Measurements from ENCODE around the gene CD4.

The CD4 gene

DNA sequence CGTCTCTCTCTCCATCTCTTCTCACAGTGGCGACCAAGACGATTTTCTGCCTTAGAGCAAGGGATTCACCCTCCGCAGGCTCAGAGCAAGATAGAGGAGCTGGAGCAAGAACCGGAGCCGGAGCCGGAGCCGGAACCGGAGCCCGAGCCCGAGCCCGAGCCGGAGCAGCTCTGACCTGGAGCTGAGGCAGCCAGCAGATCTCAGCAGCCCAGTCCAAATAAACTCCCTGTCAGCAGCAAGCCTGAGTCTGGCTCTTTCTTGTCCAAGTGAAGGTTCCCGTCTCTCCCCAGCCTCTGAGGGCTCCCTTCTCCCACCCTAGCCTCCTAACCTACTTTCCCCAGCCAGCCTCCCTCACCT, 11.1 kb upstream of the CD4 start:
- no peaks in the 10 kb centered on the region for H3K9me3 Mint-ChIP-seq
- no peaks in the 10 kb centered on the region for H3K36me3 Mint-ChIP-seq
- DNase-seq: no peak
- H3K4me1 Mint-ChIP-seq: peaks cover 67% of the 10 kb centered on the region
- peak overlapping the region; percentile 75 for H3K4me3 Mint-ChIP-seq
- CTCF ChIA-PET: interaction anchor here (0.7 to 9.6 kb wide), 10 partner anchors 9 to 157 kb away, joined by 3 to 63 read pairs (median 9); partner anchors contain the start of genes CD4, GPR162, MLF2 and PTMS
- no peak overlapping the region for H3K27ac Mint-ChIP-seq
- H3K27me3 Mint-ChIP-seq: peaks cover 57% of the 10 kb centered on the region

DNA sequence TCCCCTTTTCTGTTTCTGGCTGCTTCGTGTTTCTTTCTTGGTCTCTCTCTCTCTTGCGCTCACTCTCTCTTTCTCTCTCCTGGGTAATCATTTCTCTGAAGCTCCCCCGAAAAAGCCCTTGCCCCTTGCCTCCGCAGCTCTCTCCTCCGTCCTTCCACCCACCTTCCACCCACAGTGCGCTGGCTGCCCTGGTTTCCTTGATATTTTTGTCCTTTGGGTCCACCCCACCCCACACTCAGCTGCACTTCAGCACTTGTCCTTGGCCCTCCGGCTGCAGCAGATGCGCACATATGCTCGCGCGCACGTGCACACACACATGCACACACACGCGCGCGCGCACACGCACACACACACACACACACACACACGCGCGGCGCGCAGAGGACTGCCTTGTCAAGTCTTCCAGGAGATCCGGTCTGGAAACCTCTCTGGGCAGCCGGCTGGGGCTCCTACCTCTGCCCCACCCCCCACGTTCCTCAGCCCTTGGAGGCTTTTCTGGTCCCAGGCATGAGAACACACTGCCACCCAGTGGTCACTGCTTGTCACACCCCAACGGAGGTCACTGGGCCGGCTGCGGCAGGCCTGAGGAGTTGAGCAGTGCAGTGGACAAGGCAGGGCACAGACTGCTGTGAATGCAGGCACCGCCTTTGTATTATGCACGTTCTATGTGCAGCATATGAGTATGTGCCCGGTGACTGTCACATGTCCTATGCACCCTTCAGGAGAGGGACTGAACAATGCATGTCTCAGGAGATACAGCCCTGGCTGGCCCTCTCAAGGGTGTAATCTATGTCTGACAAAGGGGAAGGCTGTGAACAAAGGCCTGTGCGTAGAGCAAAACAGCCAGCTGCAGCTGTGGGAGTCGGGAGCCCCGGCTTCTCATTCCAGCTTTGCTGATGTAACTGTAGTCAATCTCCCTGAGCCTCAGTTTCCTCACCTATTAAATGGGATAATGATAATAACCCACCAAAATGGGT, 10.5 kb upstream of the CD4 start:
- CTCF ChIA-PET: interaction anchor here (0.6 to 9.6 kb wide), 11 partner anchors 8 to 158 kb away, joined by 3 to 63 read pairs (median 8); partner anchors contain the start of genes CD4, GPR162, MLF2 and PTMS
- H3K27me3 Mint-ChIP-seq: peaks cover 51% of the 10 kb centered on the region

DNA sequence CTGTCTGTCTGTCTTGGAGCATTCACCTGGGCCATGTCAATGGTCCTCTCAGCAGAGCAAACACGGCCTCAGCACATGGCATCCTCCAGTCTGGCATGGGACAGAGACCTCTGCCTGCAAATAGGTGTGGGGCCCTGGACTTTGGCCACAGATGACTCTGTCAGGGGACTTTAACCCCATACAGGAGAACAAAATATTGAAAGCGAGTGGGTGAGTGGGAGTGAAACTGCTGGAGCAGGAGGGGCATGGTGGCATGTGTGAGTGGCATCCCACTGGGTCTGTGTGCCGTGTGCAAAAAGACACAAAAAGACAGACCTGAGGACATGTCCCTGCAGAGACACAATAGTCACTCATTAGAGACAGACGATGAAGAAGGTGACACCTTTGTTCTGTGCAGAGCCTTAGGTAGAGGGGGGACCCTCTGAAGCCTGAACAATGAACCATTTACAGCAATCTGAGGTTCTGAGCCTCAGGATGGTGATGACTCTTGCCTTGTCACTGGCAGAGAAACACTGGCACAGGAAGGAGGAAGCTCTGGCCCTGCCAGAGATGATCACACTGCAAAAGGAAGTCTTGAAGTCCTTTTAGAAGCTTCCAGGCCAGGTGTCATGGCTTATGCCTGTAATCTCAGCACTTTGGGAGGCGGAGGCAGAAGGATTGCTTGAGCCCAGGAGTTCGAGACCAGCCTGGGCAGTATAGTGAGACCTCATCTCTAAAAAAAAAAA, 9.5 kb upstream of the CD4 start:
- CTCF ChIA-PET: interaction anchor here (0.6 to 9.6 kb wide), 12 partner anchors 11 to 209 kb away, joined by 3 to 63 read pairs (median 6); partner anchors contain the start of genes CD4, MLF2, PTMS and ZNF384
- Mint-ChIP-seq H3K9me3 (no peaks in the 10 kb centered on the region), H3K4me3 (no peak overlapping the region), H3K27me3 (peaks cover 40% of the 10 kb centered on the region), H3K4me1 (peaks cover 69% of the 10 kb centered on the region), H3K36me3 (no peaks in the 10 kb centered on the region), H3K27ac (peak overlapping the region; percentile 11)
- no peak for DNase-seq

More for the DNA sequence above, 10.5 kb upstream of the CD4 start:
- Mint-ChIP-seq H3K4me3 (peak overlapping the region; percentile 75), H3K36me3 (no peaks in the 10 kb centered on the region), H3K4me1 (peaks cover 69% of the 10 kb centered on the region), H3K27ac (peak overlapping the region; percentile 56), H3K9me3 (no peaks in the 10 kb centered on the region)
- DNase-seq: peak; percentile 94

DNA sequence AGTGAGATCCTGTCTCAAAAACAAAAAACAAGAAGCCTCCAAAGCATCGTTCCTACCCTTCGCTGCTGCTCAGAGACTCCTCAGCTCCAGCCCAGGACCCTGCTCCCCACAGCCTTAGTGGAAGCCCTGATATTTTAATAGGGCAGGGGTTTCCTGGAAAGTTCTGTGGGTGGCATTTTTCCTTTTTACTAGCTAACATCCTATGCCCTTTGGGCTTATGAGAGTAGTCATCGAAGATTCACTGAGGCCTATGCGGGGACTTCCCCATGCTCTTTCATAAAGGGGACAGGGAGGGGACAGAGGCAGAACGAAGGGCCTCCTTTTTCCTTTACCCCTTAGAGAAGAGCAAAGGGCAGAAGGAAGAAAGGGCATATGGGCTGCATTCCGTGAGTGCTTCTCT, 8.8 kb upstream of the CD4 start:
- Mint-ChIP-seq H3K36me3 (no peaks in the 10 kb centered on the region), H3K4me1 (peaks cover 69% of the 10 kb centered on the region), H3K27ac (peak overlapping the region; percentile 21), H3K27me3 (peaks cover 33% of the 10 kb centered on the region), H3K4me3 (no peak overlapping the region), H3K9me3 (no peaks in the 10 kb centered on the region)
- DNase-seq: no peak
- CTCF ChIA-PET: interaction anchor here (0.6 to 9.6 kb wide), 13 partner anchors 8 to 210 kb away, joined by 3 to 63 read pairs (median 3); partner anchors contain the start of genes LAG3, MLF2, PTMS and ZNF384

DNA sequence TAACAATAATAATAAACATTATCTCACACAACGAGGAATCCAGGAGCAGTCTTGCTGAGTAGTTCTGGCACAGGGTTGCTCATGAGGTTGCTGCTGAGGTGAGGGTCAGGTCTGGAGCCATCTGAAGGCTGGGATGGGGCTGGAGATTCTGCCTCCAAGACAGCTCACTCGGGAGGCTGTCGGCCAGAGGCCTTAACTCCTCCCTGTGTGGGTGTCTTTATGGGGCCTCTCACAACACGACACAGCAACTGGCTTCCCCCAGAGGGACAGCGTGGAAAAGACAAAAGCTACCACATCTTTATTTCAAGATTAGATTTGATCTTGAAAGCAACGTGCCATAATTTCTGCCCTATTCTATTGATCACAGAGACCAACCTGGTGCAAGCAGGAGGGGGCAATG, 7.2 kb upstream of the CD4 start:
- H3K27ac Mint-ChIP-seq: peak overlapping the region; percentile 49
- H3K27me3 Mint-ChIP-seq: peaks cover 19% of the 10 kb centered on the region
- H3K9me3 Mint-ChIP-seq: no peaks in the 10 kb centered on the region
- H3K4me1 Mint-ChIP-seq: peaks cover 76% of the 10 kb centered on the region
- no peaks in the 10 kb centered on the region for H3K36me3 Mint-ChIP-seq
- CTCF ChIA-PET: interaction anchor here (0.8 to 9.6 kb wide), 8 partner anchors 11 to 162 kb away, joined by 3 to 63 read pairs (median 4); partner anchors contain the start of gene PTMS
- no peak overlapping the region for H3K4me3 Mint-ChIP-seq
- DNase-seq: no peak

DNA sequence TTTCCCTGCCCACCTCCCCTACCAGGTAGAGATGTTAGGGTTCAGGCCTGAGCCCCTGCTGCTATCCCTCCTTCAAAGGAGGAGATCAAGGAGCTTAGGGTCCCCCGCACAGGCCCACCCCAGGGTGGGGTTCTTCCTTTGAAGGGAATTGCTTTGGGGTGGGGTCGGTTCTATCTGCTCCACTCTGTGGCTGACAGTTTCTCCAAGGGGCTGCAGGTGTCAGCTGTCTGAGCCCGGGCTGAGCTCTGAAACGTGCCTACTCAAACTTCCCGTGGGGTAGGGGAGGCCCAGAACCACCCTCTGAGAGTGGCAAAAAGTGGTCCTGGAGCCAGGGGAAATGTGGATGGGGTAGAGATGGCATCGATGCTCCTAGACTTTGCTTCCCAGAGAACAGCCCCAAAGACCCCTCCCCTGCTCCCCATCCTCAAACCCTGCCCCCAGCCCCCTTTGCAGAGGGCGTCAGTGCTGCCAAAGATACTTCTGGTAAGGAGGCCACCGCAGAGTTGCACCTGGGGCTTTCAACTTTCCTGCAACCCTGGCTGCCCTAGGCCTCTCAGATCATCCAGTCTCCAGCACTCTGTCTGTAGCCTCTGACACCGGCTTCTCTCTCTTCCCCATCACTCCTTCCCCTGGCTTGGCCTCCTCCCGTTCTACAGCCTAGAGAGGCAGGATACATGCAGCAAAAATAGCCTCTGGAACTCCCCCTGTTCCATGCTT, 6.3 kb upstream of the CD4 start:
- CTCF ChIA-PET: interaction anchor here (0.8 to 9.6 kb wide), 11 partner anchors 8 to 163 kb away, joined by 3 to 63 read pairs (median 4); partner anchors contain the start of genes MLF2 and PTMS
- no peak for DNase-seq
- Mint-ChIP-seq H3K27me3 (peaks cover 10% of the 10 kb centered on the region), H3K36me3 (no peaks in the 10 kb centered on the region), H3K9me3 (no peaks in the 10 kb centered on the region), H3K27ac (no peak overlapping the region), H3K4me1 (peaks cover 79% of the 10 kb centered on the region), H3K4me3 (no peak overlapping the region)

DNA sequence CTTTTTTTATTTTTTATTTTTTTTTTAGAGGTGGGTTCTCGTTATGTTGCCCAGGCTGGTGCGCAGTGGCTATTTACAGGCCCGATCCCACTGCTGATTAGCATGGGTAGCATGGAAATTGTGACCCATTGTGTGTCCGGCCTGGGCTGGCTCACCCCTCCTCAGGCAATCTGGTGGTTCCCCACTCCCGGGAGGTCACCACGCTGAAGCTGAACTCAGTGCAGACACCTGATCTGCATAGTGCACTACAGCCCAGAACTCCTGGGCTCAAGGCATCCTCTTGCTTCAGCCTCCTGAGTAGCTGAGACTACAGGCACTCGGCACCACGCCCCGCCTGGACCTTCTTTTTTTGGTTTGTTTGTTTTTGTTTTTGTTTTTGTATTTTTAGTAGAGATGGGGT, 5.5 kb upstream of the CD4 start:
- CTCF ChIA-PET: interaction anchor here (1.1 to 2.2 kb wide), 4 partner anchors 9 to 41 kb away, joined by 3 to 9 read pairs (median 6); no protein-coding TSS in a partner anchor
- Mint-ChIP-seq H3K36me3 (no peaks in the 10 kb centered on the region), H3K4me1 (peaks cover 78% of the 10 kb centered on the region), H3K4me3 (no peak overlapping the region), H3K9me3 (no peaks in the 10 kb centered on the region), H3K27me3 (peaks cover 2% of the 10 kb centered on the region), H3K27ac (no peak overlapping the region)
- no peak for DNase-seq

DNA sequence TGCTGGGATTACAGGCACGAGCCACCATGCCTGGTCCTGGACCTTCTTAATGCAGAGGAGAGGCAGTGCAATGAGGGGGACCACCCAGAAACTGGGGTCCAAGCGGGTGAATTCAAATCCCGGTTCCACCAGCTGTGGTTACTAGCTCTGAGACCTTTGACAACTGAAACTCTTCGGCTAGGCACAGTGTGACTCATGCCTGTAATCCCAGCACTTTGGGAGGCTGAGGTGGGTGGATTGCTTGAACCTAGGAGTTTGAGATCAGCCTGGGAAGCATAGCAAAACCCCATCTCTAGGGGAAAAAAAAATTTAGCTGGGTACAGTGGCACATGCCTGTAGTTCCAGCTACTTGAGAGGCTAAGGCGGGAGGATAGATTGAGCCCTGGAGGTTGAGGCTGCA, 5.0 kb upstream of the CD4 start:
- no peak for DNase-seq
- H3K27me3 Mint-ChIP-seq: no peaks in the 10 kb centered on the region
- peaks cover 78% of the 10 kb centered on the region for H3K4me1 Mint-ChIP-seq
- H3K9me3 Mint-ChIP-seq: no peaks in the 10 kb centered on the region
- no peaks in the 10 kb centered on the region for H3K36me3 Mint-ChIP-seq
- no peak overlapping the region for H3K4me3 Mint-ChIP-seq
- CTCF ChIA-PET: interaction anchor here (1.1 to 2.2 kb wide), 4 partner anchors 9 to 40 kb away, joined by 3 to 9 read pairs (median 6); no protein-coding TSS in a partner anchor
- H3K27ac Mint-ChIP-seq: no peak overlapping the region

DNA sequence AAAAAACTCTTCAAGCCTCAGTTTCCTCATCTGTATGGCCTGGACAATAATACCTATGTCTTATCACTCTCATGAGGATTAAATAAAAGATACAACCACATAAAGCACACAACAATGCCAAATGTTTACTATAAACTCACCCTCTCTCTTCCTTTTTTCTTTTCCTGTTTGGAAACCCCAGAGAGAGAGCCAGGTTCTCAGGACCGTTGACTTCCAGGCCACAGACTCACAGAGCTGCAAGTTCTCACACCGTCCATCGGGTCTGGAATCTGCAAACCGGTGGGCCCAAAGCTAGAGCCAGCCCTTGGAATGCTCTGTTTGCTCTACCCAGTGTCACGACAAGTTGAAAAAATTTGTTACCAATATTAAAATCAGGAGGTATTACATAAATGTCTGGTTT, 4.6 kb upstream of the CD4 start:
- Mint-ChIP-seq H3K4me1 (peaks cover 75% of the 10 kb centered on the region), H3K27me3 (no peaks in the 10 kb centered on the region), H3K4me3 (no peak overlapping the region), H3K9me3 (no peaks in the 10 kb centered on the region), H3K27ac (no peak overlapping the region), H3K36me3 (peaks cover 1% of the 10 kb centered on the region)
- no peak for DNase-seq
- CTCF ChIA-PET: interaction anchor here (2.2 kb wide), 1 partner anchor 10 kb away, joined by 7 read pairs; no protein-coding TSS in a partner anchor

DNA sequence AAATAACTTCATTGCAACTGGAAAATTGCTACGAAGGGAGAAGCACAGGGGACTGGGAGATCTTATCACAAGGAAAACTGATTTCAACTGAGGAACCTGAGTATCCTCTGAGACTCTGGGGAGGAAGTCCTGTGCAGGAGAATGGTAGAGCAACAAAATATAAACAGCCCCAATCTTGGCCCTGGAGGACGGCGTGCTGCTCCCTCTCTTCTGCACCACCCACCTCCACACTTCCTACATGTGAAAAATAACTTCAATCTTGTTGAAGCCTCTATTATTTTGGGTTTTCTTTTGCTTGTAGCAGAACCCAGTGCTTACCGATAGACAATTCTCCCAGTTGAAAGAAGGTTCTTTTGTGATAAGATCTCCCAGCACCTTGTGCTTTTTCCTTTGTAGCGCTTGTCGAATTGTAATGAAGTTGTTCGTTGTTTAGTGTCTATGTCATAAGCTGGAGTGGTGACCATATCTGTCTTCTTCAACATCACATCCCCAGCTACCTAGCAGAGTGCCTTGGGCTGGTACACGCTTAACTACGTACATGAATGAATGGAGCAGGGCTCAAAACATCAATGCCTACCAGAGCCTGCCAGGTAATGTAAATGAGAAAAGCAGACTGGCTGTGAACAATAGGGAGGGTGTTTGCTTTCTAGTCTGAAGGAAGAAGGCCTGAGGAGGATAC, 2.8 kb upstream of the CD4 start:
- Mint-ChIP-seq H3K36me3 (peaks cover 2% of the 10 kb centered on the region), H3K27ac (peak overlapping the region; percentile 83), H3K4me1 (peaks cover 69% of the 10 kb centered on the region), H3K9me3 (no peaks in the 10 kb centered on the region), H3K27me3 (no peaks in the 10 kb centered on the region), H3K4me3 (peak overlapping the region; percentile 4)
- CTCF ChIA-PET: interaction anchor here (0.7 to 2.5 kb wide), 4 partner anchors 8 to 20 kb away, joined by 3 to 12 read pairs (median 4); partner anchors contain the start of gene PTMS
- peak; percentile 41 for DNase-seq

DNA sequence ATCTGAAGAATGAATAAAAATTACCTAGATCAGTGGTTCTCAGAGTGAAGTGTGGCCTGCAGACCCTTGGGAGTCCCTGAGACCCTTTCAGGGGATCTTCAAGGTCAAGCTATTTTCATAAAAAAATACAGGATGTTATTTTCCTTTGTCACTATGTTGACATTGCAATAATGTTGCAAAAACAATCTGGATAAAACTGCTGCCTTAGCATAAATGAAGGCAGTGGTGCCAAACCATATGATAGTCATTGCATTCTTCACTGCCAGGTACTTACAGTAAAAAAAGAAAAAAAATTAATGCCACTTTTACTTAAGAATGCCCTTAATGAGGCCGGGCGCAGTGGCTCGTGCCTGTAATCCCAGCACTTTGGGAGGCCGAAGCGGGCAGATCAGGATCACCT, 2.0 kb upstream of the CD4 start:
- CTCF ChIA-PET: interaction anchor here (1.0 to 2.5 kb wide), 3 partner anchors 9 to 21 kb away, joined by 4 to 12 read pairs (median 4); partner anchors contain the start of gene PTMS
- Mint-ChIP-seq H3K4me3 (no peak overlapping the region), H3K9me3 (no peaks in the 10 kb centered on the region), H3K4me1 (peaks cover 73% of the 10 kb centered on the region), H3K36me3 (peaks cover 9% of the 10 kb centered on the region), H3K27ac (peak overlapping the region; percentile 83), H3K27me3 (no peaks in the 10 kb centered on the region)
- no peak for DNase-seq

DNA sequence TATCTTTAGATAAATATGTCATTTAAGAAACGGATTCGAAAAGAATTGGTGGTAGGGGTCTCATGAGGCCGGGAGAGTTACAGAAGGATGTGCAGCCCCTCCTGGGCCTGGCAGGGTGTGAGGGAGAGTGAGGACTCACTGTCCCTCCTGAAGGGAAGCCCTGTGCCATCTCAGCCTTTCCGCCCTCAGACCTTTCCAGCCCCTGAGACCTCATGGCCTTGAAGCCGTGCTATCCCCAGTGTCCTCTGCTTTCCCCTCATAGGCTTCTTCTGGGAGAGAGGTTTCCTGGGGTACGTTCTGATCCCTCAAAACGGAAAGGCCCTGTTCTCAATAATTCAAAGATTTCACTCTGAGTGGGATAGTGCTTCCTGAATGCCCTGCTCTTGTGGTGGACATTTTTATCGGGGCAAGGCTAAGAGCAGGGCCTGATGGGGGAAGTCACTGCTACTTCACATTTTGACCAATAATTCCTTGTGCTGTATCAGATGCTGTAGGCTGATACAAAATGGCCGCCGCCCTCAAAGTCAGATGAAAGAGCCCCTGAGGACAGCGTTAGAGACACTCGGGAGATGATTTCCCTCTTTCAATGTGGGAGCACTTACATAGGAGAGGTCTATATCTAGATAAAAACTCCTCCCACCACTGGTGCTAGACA, 1.3 kb downstream of the CD4 start:
- H3K4me3 Mint-ChIP-seq: peak overlapping the region; percentile 84
- DNase-seq: peak; percentile 71
- CTCF ChIA-PET: interaction anchor here (0.9 to 5.2 kb wide), 3 partner anchors 13 to 37 kb away, joined by 3 to 36 read pairs (median 20); partner anchors contain the start of gene MLF2
- no peaks in the 10 kb centered on the region for H3K9me3 Mint-ChIP-seq
- H3K4me1 Mint-ChIP-seq: peaks cover 69% of the 10 kb centered on the region
- H3K36me3 Mint-ChIP-seq: peaks cover 25% of the 10 kb centered on the region
- peak overlapping the region; percentile 92 for H3K27ac Mint-ChIP-seq
- H3K27me3 Mint-ChIP-seq: no peaks in the 10 kb centered on the region

Data from activated naive CD4-positive, alpha-beta T cell treated with anti-CD3 and anti-CD28 coated beads, Interleukin-2, amount 10 ng/mL, durations not matched to agents 7 days and 5 days (primary cell).